Cardiac septum (tissue), 1 donor: ENCODE measurements around the gene PTCSC3. TPM values are rescaled to one million over a fixed set of nuclear protein-coding genes. Genes with fewer than 3 reads are reported as not detected.

Experiments used
- DNase-seq: peaks from one replicate; pipeline ENCODE4 v3.0.0-alpha.2; 2020; ENCODE audit warnings: low spot score
- intact Hi-C: fragments of 100-400 bp; cut with DNase I; formaldehyde crosslinking; loops from one replicate; pipeline ENCODE4 v1.14.0; 2022
- long read RNA-seq: library from polyadenylated mRNA; unstranded; transcript quantifications from one replicate; pipeline ENCODE4 v2.0.0, GENCODE V29; 2021
- total RNA-seq: library from RNA; stranded (reverse); fragmentation: NEBNext Ultra II Directional; extraction: Animal tissue kit (Norgen Biotek cat#: 25700); gene quantifications from one replicate; pipeline ENCODE4 v1.2.1, GENCODE V29; 2021
- donor health status: DM: no; HTN: no; CAD: no.

The PTCSC3 gene
- total RNA-seq: not detected
- long read RNA-seq: 0 reads

DNA sequence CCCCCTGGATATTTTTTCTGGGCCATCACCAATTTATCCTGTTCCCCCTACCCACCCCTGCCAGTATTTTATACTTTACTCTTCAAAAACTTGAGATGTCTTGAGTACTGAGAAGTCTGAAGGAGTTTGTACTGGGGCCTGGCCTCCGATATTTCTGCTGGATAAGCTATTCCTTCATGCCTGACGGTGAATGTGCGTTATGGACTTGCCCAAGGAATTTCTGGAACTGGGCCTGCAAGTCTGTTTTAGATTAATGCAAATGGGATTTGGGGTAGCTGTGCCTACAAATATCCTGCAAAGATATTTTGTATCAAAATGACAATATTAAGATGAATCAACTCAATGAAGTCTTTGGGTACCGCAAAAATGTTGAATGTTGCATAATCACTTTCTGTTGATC lies at the start of gene PTCSC3:
Gene PTCSC3 (minus strand): TSS at position 199 of the 400 bp plus-strand sequence.
- intact Hi-C loops: no loop called here
- no peak for DNase-seq

DNA sequence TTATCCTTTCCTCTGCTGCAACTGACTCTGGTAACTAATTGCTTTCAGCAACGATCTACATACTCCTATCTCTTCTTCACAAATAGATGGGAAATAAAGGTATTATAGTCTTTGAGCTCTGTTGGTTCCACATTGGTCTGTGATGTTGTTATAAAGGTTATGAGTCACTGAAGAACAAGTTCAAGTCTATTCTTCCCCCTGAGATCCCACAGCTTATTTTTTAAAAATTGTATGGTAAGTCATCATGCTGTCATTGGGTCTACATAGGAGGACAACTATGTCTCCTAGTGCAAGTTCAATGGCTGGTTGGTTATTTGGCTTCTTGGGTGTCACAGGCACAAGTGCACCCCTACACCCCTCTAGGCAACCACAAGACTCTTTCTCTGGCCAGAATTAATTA lies 49.6 kb upstream of the PTCSC3 start:
- intact Hi-C loops: no loop called here
- no peak for DNase-seq

DNA sequence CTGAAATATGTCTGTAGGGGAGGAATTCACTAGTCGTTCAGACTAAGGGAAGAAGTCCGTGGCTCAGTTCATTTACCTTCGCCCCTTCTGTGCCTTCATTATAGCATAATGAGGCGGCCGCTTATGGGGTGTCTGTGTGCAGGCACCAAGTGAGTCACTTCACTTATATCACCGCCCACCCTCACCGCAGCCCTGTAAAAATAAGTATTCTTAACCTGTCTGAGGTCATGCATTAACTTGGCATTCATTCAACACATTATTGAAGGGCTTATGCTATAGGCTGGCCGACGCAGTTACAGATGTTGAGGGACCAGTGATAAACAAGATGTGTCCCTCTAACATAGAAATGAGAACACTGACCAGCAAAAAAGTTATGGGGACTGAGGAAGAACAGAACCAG lies 47.7 kb upstream of the PTCSC3 start:
- DNase-seq: no peak
- intact Hi-C loops: no loop called here

DNA sequence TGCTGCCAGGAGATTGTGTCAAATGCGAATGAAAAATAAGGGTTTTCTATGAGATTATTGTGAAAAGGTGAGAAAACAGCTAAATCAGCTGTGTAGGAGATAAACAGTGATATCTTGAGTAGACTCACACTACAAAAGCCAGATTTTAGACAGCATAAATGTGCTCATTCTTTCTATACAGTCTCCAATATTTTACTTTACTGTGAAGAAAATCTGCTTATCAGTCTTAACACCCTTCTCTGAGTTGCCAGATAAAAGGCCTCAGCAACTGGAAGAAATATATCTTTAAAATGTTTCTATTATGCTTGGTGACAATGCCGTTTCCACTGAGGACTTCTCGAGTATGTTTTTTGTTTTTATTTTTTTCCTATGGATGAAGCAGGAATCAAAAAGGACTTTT lies 47.0 kb upstream of the PTCSC3 start:
- intact Hi-C loops: no loop called here
- no peak for DNase-seq

DNA sequence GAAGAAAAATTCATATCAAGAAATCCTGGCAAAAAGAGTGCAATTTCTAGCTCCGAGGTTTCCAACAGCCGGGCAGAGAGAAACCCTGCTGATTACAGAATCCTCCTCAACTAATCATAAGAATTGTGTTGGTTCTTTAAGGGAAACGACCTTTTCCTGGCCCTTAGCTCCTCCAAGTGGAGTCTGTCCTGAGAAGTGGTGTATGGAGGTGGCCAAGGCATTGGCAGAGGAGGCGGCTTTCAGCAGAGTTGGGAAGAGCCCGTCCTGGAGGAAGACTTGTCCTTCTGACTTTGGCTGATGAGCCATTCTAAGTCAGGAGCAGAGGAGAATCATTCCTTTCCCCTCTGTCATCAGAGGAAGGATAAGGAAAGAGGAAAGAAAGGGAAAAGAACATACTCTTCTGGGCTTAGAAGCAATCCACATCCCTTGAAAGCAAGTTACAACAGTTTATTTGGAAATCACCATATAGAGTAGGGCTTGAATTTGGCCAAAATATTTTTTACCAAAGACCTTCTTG lies 46.5 kb upstream of the PTCSC3 start:
- intact Hi-C loops: no loop called here
- no peak for DNase-seq

DNA sequence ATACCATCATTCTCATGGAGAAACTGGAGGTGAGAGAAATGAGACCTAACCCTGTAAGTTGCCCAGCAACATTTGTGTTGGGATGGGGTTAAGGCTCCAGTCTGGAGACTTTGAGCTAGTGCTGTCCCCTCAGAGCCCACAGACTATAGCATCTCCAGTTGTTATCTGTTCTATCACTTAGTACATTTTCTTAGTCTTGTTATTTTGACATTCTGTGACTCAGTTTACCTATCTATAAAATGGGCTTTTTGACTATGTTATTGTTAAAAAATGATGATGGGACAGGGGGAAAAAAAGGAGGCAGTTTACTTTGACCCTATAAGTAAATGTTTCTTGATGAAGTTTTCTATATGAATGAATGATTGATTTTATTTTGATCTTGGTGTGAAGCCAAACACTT lies 45.8 kb upstream of the PTCSC3 start:
- DNase-seq: no peak
- intact Hi-C loops: no loop called here

DNA sequence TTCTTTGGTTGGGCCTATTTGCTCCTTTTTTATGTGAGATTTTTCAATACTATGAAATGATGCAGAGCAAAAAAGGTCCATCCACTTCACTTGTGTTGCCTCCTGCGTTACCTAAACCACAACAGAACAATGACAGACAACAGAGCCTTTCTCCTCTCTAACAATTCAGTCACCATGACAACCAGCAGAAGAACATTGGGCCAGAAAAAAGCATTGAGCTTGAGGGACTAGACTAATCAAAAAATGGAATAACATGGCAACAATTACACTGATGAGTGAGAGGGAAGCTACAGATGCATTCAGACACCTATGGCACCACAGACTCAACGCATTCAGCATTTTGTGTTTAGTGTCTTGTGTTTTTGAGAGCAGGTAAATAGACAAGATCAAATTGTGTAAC lies 44.6 kb upstream of the PTCSC3 start:
- no peak for DNase-seq
- intact Hi-C loops: no loop called here

DNA sequence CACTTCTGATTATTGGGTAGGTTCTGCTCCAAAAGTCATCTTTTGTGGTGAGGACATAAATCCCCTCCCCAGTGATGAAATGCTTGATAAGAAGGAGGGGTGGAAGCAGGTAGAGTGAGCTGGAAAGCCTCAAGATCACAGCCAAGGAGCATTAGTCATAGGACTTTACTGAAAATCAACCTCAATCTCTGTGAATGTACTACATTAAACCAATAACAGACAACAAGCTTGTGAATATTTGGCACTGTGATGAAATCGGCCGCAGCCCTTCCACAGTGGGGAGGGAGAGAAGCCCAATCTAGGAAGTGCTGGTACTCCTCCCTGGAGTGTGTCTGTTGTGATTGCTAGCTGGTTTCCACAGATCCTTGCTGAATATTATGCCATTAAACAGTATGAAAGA lies 41.2 kb upstream of the PTCSC3 start:
- intact Hi-C loops: no loop called here
- DNase-seq: no peak

DNA sequence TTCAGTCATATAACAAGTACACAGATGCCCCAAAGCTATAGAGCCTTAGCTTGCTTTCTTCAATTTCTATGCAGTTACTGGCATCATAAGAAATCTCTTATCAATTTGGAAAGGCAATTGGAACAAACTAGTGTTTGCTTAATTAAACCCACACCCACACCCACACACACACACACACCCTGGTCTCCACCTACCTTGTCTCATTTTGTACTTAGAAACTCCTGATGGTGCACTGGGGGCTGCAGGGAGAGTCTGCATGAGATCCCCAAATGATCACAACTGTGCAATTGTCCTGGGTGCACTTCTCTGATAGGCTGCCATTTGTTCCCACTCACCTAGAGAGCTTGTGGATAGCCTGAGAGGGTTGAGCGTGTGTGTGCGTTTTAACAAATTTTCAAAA lies 40.5 kb upstream of the PTCSC3 start:
- intact Hi-C loops: no loop called here
- no peak for DNase-seq

DNA sequence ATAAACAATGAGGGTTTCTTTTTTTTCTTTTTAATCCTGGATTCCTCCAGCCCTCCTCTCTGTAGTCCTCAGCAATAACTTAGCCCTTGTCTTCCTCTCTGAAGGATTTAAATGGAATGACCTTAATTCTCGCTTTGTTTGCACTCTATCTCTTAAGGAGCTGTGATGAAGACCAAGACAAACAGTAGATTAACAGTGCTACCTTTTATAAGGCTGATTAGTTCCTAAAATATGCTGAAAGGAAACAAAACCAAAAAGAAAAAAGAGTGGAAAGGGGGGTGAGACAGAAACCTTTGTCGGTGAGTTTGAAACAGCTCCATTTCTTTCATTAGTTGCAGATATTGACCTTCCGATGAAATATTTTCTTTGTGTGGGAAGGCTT lies 38.7 kb upstream of the PTCSC3 start:
- intact Hi-C loops: no loop called here
- no peak for DNase-seq

DNA sequence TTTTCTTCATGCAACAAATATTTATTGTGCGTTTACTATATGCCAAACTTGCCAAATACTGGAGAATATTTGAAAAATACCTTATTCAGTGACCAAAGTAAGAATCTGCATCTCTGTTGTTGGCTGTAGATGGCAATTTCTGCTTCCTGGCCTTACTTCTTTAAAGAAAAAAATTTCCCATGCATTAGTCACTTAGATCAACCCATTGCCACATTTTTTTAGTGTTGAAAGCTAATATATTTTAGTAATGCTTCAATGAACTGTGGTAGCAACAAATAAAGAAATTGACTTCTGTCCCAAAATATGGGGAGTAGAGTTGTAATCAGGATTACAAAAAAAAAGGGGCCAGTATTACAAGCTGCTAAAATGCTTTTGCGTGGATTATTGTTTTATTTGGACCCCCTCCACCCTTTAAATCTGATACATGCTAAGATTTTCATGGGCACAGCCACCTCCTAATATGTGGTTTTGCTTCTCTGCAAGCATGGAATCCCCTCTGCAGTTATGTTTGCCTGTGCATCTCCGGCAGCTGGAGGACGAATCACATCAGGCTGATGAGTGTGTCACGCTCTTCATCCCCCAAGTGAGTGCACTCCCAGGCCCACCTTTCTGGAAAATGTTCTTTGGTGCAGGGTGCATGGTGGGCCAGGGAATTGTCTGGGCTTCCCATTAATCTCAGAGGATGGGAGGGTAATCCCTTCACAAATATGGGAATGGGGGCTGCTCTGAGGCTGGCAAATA lies 38.1 kb upstream of the PTCSC3 start:
- DNase-seq: no peak
- intact Hi-C loops: no loop called here

DNA sequence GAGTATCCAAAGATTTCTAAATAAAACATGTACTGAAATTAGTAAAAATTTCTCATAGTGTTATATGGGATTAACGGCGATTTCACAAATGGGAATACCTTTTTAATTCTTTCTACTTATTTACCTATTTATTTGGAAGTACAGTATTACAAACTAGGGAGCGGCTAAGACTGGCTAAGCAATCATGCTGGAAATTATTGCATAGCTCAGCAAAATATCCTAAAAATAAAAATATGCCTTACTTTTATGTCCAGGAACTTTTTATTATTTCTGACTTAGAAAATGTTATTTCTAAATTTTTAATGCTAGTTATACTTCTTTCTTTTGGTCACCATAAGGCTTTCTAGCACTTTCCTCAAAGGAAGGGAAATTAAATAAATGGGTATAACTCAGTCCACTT lies 36.5 kb upstream of the PTCSC3 start:
- intact Hi-C loops: no loop called here
- no peak for DNase-seq

DNA sequence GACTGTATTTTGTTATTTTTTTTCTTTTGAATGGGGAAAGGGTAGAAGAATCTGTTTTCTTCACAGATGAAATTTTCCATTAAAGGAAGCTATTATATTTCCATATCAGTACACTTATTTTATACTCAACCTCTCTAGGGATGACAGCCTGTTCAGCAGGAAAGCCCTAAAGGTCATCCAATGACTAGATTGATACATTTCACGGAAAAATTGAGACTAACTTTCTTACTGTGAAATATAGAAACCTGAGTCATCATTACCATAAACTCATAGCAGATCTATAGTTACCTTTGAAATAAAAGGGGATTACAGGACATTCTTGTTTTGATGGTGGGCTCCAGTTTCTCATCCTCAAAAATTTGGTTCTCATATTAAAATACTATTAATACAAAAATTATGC lies 36.1 kb upstream of the PTCSC3 start:
- DNase-seq: no peak
- intact Hi-C loops: no loop called here

DNA sequence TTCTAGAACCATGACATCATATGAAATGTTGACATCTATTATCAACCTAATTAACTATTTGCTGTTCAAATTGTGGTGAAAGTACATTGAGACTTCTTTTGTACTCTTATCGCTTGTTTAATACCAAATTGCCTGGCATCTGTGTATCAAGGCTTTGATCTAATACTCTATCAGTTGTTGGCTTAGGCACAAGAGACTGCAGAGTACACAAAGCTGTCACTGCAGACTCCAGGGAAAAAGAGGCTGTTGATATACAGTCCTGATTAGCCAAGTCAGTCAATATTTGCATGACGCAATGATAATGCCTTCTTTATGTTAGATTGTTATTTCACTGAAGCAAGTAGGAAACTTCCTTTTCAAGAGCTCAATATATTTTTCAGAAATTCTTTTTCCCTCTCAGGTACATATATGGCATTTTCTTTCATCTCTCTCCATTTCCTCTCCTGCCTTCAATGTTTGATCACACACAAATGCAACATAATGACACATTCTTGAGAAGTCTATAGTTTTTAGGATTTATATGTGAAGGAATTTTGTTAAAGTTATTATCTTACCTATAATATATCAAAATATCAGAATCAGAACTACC lies 32.3 kb upstream of the PTCSC3 start:
- intact Hi-C loops: no loop called here
- DNase-seq: no peak

DNA sequence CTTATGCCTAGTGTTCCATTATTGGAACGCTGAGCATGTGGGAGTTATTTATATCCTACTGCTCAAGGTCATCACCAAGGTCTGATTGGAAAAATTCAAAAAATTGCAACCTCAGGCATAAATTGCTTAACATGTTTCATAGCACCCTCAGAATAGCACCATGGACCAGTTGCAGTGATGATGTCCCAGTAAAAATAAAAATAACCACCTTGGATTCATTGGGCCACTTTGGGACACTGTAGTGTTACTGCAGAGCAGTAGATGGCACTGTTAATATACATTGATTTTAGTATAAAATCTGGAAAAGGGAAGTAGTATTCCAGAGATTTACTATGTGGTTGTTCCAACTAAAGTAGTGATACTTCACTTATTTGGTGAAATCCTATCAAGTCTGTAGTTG lies 31.0 kb upstream of the PTCSC3 start:
- DNase-seq: no peak
- intact Hi-C loops: no loop called here

DNA sequence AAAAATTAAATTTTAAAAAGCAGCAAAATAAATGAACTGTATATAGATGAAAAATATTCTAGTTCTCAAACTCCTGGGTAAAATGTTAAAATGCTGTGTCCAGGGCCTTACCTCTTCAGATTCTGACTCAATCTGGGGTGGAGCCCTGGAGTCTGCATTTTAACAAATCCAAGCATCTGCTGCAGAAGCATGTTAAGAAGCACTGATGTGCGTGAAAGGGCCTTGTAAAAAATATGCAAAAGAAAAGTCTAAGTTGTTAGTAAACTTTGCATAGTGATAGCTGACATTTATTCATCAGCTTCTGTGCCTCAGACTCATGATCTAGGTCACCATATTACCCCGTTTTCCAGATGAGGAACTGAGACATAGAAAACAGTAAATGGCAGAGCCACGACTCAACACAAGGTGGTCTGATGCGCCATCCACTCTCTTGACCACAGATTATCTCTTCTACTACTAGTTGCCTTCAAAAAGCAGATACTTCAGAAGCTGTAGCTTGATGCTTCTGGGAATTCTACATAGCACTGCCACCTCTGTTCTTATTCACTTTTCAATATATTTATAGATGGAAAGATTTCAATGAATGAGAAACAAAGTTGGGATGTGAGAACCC lies 28.0 kb upstream of the PTCSC3 start:
- intact Hi-C loops: no loop called here
- no peak for DNase-seq

DNA sequence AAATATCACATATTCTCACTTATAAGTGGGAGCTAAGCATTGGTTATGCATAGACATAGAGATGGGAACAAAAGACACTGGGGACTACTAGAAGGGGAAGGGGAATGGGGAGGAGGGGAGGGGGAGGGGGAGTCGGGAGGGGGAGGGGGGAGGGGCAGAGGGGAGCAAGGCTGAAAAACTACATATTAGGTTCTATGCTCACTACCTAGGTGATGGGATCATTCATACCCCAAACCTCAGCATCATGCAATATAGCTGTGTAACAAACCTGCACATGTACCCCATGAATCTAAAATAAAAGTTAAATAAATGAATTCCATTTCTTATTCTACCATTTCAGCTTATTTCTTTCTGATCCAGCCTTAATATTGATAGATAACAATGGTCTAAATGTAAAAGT lies 21.9 kb upstream of the PTCSC3 start:
- intact Hi-C loops: no loop called here
- DNase-seq: no peak

DNA sequence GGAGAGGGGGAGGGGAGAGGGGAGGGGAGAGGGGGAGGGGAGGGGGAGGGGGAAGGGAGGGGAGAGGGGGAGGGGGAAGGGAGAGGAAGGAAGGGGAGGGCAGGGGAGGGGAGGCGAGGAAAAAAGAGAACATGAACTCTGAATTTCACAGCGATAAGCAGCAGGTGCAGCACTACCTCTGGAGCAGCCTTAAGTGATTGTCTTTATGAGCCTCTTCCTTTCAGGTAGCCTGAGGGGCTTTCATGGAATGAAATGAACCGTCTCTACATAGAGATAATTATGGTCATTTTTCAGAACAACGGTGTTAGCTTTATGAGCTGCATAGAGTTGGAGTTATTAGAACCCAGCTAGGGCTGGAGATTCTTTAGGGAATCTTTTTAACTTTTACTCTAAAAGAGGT lies 18.1 kb upstream of the PTCSC3 start:
- no peak for DNase-seq
- intact Hi-C loops: no loop called here

DNA sequence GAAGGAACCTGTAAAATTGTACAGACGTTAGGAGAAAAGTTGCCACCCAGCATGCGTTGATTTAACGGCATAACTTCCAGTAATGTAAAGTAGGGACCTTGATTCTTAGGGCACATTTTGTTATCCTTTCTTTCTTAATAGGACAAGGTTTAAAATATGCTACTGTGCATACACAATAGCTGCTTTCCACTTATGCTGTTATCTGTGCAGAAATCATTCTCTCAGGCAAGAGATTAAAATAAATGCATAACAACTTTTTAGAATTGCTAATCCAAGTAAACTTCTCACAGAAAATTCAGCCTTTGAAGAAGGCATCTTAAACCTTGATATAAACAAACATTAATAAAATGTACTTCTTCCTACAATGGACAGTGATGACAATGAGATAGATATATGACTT lies 16.0 kb upstream of the PTCSC3 start:
- intact Hi-C loops: no loop called here

DNA sequence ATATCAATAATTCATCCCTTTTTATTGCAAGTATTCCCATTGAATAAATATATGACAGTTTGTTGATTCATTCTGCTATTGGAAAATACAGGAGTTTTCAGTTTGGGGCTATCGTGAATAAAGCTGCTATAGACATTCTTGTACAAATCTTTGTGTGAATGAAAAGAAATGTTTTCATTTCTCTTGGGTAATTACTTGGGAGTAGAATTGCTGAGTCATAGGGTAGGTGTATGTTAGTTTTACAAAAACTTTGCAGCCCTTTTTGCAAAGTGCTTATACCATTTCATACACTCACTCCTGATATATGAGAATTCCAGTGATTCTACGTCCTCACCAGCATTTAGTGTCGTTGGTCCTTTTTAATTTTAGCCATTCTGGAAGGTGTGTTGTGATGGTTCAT lies 6.9 kb upstream of the PTCSC3 start:
- intact Hi-C loops: no loop called here
- no peak for DNase-seq

More for the DNA sequence above, 16.0 kb upstream of the PTCSC3 start:
- no peak for DNase-seq

DNA sequence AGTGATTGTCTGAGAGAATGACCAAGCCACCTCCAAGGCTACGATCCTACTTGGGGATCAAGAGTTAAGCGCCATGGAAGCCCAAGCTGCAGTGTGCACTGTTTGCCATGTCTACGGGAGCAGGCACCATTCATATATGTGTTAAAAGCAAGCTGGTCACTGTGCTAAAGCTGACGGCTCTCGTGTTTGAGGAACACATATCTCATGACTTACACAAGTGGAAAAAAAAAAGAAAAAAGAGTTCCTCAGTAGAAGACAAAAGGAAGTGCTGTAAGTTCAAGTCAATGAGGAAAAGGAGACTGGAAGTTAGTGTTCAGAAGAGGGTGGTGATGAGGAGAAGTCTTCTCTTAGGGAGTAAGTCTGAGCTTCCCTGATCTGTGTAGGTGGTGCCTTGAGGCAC lies 4.9 kb upstream of the PTCSC3 start:
- intact Hi-C loops: no loop called here
- DNase-seq: no peak
